Measurements from ENCODE around the gene GPATCH3. TPM values are rescaled to one million over a fixed set of nuclear protein-coding genes. Genes with fewer than 3 reads are reported as not detected.
"Not testable (repeated sequence)": the region's sequence is repeated elsewhere in the genome, so short reads cannot be mapped to it uniquely, and the experiment has no call there.

The GPATCH3 gene
- total RNA-seq, 1 experiment from 2014 or later = 15.6 TPM

GRCh38 chr1:26888231-26888630, 12.0 kb downstream of the GPATCH3 start:
- Histone ChIP-seq H3K4me3 (no peak overlapping the region), H3K36me3 (peaks cover 60% of the 10 kb centered on the region), H3K27me3 (no peaks in the 10 kb centered on the region), H3K9me3 (no peaks in the 10 kb centered on the region)
- no peak for DNase-seq

- no peaks in the 10 kb centered on the region for H3K9me3 ChIP-seq
- DNase-seq = no peak
- peaks cover 69% of the 10 kb centered on the region for H3K36me3 ChIP-seq
- H3K4me3 ChIP-seq = no peak overlapping the region
- no peaks in the 10 kb centered on the region for H3K27me3 ChIP-seq
Measured at GRCh38 chr1:26887125-26887524, 13.1 kb downstream of the GPATCH3 start.

- H3K27me3 ChIP-seq = no peaks in the 10 kb centered on the region
- no peak for DNase-seq
Measured at GRCh38 chr1:26882696-26883463, 17.4 kb downstream of the GPATCH3 start.

GRCh38 chr1:26881611-26882010, 18.7 kb downstream of the GPATCH3 start:
- H3K4me3 ChIP-seq, H3K9me3 ChIP-seq, H3K27me3 ChIP-seq: not testable (repeated sequence)
- peaks cover 64% of the 10 kb centered on the region for H3K36me3 ChIP-seq
- peak; percentile 18 for DNase-seq

More at GRCh38 chr1:26882696-26883463, 17.4 kb downstream of the GPATCH3 start:
- no peak overlapping the region for H3K4me3 ChIP-seq
- no peaks in the 10 kb centered on the region for H3K9me3 ChIP-seq
- H3K36me3 ChIP-seq = peaks cover 61% of the 10 kb centered on the region

GRCh38 chr1:26879793-26880192, 20.5 kb downstream of the GPATCH3 start:
- Histone ChIP-seq H3K27me3 (no peaks in the 10 kb centered on the region), H3K4me3 (no peak overlapping the region), H3K9me3 (no peaks in the 10 kb centered on the region), H3K36me3 (peaks cover 47% of the 10 kb centered on the region)
- no peak for DNase-seq

- H3K36me3 ChIP-seq = peaks cover 28% of the 10 kb centered on the region
- no peaks in the 10 kb centered on the region for H3K27me3 ChIP-seq
- H3K9me3 ChIP-seq = no peaks in the 10 kb centered on the region
- no peak for DNase-seq
- no peak overlapping the region for H3K4me3 ChIP-seq
Measured at GRCh38 chr1:26877326-26877725, 22.9 kb downstream of the GPATCH3 start.

GRCh38 chr1:26874896-26875295, 25.4 kb downstream of the GPATCH3 start:
- Histone ChIP-seq H3K4me3 (no peak overlapping the region), H3K36me3 (peaks cover 14% of the 10 kb centered on the region), H3K27me3 (no peaks in the 10 kb centered on the region), H3K9me3 (no peaks in the 10 kb centered on the region)
- no peak for DNase-seq

- not testable (repeated sequence) for H3K36me3 ChIP-seq, H3K27me3 ChIP-seq, DNase-seq, H3K4me3 ChIP-seq, H3K9me3 ChIP-seq
Measured at GRCh38 chr1:26873097-26873496, 27.2 kb downstream of the GPATCH3 start.

- no peaks in the 10 kb centered on the region for H3K36me3 ChIP-seq
- no peaks in the 10 kb centered on the region for H3K27me3 ChIP-seq
- DNase-seq = peak; percentile 99
- H3K9me3 ChIP-seq = no peaks in the 10 kb centered on the region
- H3K4me3 ChIP-seq = peak overlapping the region; percentile 57
Measured at GRCh38 chr1:26864610-26865480, 35.4 kb downstream of the GPATCH3 start.

GRCh38 chr1:26863685-26864077, 36.6 kb downstream of the GPATCH3 start:
- H3K27me3 ChIP-seq = no peaks in the 10 kb centered on the region
- H3K9me3 ChIP-seq = no peaks in the 10 kb centered on the region
- DNase-seq = no peak
- no peaks in the 10 kb centered on the region for H3K36me3 ChIP-seq
- no peak overlapping the region for H3K4me3 ChIP-seq

- H3K4me3 ChIP-seq = no peak within 1 kb of the TSS
- DNase-seq = no peak
- no peaks in the 10 kb centered on the region for H3K36me3 ChIP-seq
- no peaks in the 10 kb centered on the region for H3K9me3 ChIP-seq
- H3K27me3 ChIP-seq = no peaks in the 10 kb centered on the region
Measured at GRCh38 chr1:26862781-26863684, 37.2 kb downstream of the GPATCH3 start, which contains the start of gene SFN. Gene SFN (plus strand): TSS chr1:26863149. CDS start chr1:26863213, 64 bp downstream.

- DNase-seq = no peak
- no peaks in the 10 kb centered on the region for H3K9me3 ChIP-seq
Measured at GRCh38 chr1:26861889-26862378, 38.3 kb downstream of the GPATCH3 start.

GRCh38 chr1:26861286-26861701, 39.0 kb downstream of the GPATCH3 start:
- no peaks in the 10 kb centered on the region for H3K9me3 ChIP-seq
- no peaks in the 10 kb centered on the region for H3K27me3 ChIP-seq
- no peaks in the 10 kb centered on the region for H3K36me3 ChIP-seq
- no peak for DNase-seq
- H3K4me3 ChIP-seq = no peak overlapping the region

More at GRCh38 chr1:26861889-26862378, 38.3 kb downstream of the GPATCH3 start:
- no peak overlapping the region for H3K4me3 ChIP-seq
- no peaks in the 10 kb centered on the region for H3K27me3 ChIP-seq
- H3K36me3 ChIP-seq = no peaks in the 10 kb centered on the region

GRCh38 chr1:26858891-26859640, 41.2 kb downstream of the GPATCH3 start:
- no peaks in the 10 kb centered on the region for H3K9me3 ChIP-seq
- no peak for DNase-seq
- H3K36me3 ChIP-seq = peaks cover under 1% of the 10 kb centered on the region; the same call in 1 of the 2 replicates
- H3K4me3 ChIP-seq = no peak overlapping the region
- no peaks in the 10 kb centered on the region for H3K27me3 ChIP-seq

- H3K4me3 ChIP-seq = no peak overlapping the region
- no peaks in the 10 kb centered on the region for H3K27me3 ChIP-seq
- H3K9me3 ChIP-seq = no peaks in the 10 kb centered on the region
- peaks cover 9% of the 10 kb centered on the region for H3K36me3 ChIP-seq
- DNase-seq = no peak
Measured at GRCh38 chr1:26858160-26858559, 42.1 kb downstream of the GPATCH3 start.

Measured in MG63 (cell line).